KMS-11 (cell line): ENCODE measurements around the gene ADGRG1.

Source experiments
- H2AFZ ChIP-seq: fragments of 200-600 bp; sonication (generic); 2 replicates; pipeline ENCODE4 v1.6.1; 2016; ENCODE audit warnings: antibody characterized with exemption, mixed run types, low read depth
- H3K27ac ChIP-seq: fragments of 200-600 bp; sonication (generic); 2 replicates; pipeline ENCODE4 v1.6.1; 2016; ENCODE audit warnings: mild to moderate bottlenecking, mixed run types
- H3K27me3 ChIP-seq: fragments of 200-600 bp; sonication (generic); 2 replicates; pipeline ENCODE4 v1.6.1; 2017; ENCODE audit warnings: mild to moderate bottlenecking, low read depth, mixed run types, moderate library complexity; ENCODE audit not compliant: insufficient read depth
- H3K36me3 ChIP-seq: fragments of 200-600 bp; sonication (generic); 2 replicates; pipeline ENCODE4 v1.6.1; 2017; ENCODE audit warnings: mild to moderate bottlenecking, mixed run types; ENCODE audit not compliant: insufficient read depth
- H3K4me1 ChIP-seq: fragments of 200-600 bp; sonication (generic); 2 replicates; pipeline ENCODE4 v1.6.1; 2016; ENCODE audit warnings: mild to moderate bottlenecking, low read depth, mixed run types; ENCODE audit not compliant: poor library complexity, severe bottlenecking
- H3K4me2 ChIP-seq: fragments of 200-600 bp; sonication (generic); 2 replicates; pipeline ENCODE4 v1.7.0; 2016; ENCODE audit warnings: mild to moderate bottlenecking, mixed run types
- H3K4me3 ChIP-seq: fragments of 200-600 bp; sonication (generic); IDR thresholded peaks from 2 replicates; pipeline ENCODE4 v1.6.1; 2017; ENCODE audit warnings: low read depth, low read length, mixed read lengths; ENCODE audit not compliant: insufficient read depth
- H3K79me2 ChIP-seq: fragments of 200-600 bp; sonication (generic); 2 replicates; pipeline ENCODE4 v1.6.1; 2016; ENCODE audit warnings: low read depth, mixed run types; ENCODE audit not compliant: insufficient read depth
- H3K9ac ChIP-seq: fragments of 200-600 bp; sonication (generic); 2 replicates; pipeline ENCODE4 v1.6.1; 2016; ENCODE audit warnings: mild to moderate bottlenecking, mixed run types
- H4K20me1 ChIP-seq: fragments of 200-600 bp; sonication (generic); 2 replicates; pipeline ENCODE4 v1.6.1; 2016; ENCODE audit warnings: mild to moderate bottlenecking, mixed run types; ENCODE audit not compliant: insufficient read depth
- CTCF ChIP-seq: fragments of 200-600 bp; sonication (generic); conservative IDR thresholded peaks from 2 replicates; pipeline ENCODE4 v1.6.1; 2017; ENCODE audit warnings: low read depth, mild to moderate bottlenecking, antibody characterized with exemption, low read length, moderate library complexity, mixed read lengths

ADGRG1 gene

GRCh38 chr16:57693550-57693949 lies 65.1 kb downstream of the ADGRG1 start:
- Histone ChIP-seq H3K36me3 (no peaks in the 10 kb centered on the region), H2AFZ (no peak overlapping the region), H4K20me1 (no peaks in the 10 kb centered on the region), H3K9ac (no peak overlapping the region), H3K4me3 (no peak overlapping the region), H3K27ac (no peak overlapping the region), H3K79me2 (no peaks in the 10 kb centered on the region), H3K4me1 (no peaks in the 10 kb centered on the region), H3K27me3 (no peaks in the 10 kb centered on the region), H3K4me2 (no peak overlapping the region)
- TF ChIP-seq CTCF: no peak

- no peaks in the 10 kb centered on the region for H3K27me3 ChIP-seq
- H4K20me1 ChIP-seq: no peaks in the 10 kb centered on the region
- no peak overlapping the region for H2AFZ ChIP-seq
- TF ChIP-seq CTCF: no peak
- H3K4me1 ChIP-seq: no peaks in the 10 kb centered on the region
- H3K36me3 ChIP-seq: no peaks in the 10 kb centered on the region
- H3K4me3 ChIP-seq: no peak overlapping the region
- H3K79me2 ChIP-seq: no peaks in the 10 kb centered on the region
- no peak overlapping the region for H3K9ac ChIP-seq
- H3K4me2 ChIP-seq: no peak overlapping the region
- no peak overlapping the region for H3K27ac ChIP-seq
Observed at GRCh38 chr16:57694231-57694724, 65.8 kb downstream of the ADGRG1 start.

GRCh38 chr16:57694725-57695679 lies 66.6 kb downstream of the ADGRG1 start, which contains the start of gene DRC7:
Gene DRC7, plus strand, starts transcription at chr16:57694806. Its CDS starts 3,144 bp downstream, at chr16:57697950.
- H3K4me3 ChIP-seq: no peak within 1 kb of the TSS
- H2AFZ ChIP-seq: no peak within 1 kb of the TSS
- no peak within 1 kb of the TSS for H3K4me2 ChIP-seq
- no peaks in the 10 kb centered on the region for H3K36me3 ChIP-seq
- TF ChIP-seq CTCF: no peak
- H3K9ac ChIP-seq: no peak within 1 kb of the TSS
- no peaks in the 10 kb centered on the region for H3K79me2 ChIP-seq
- H3K4me1 ChIP-seq: no peaks in the 10 kb centered on the region
- H3K27me3 ChIP-seq: no peaks in the 10 kb centered on the region
- no peak within 1 kb of the TSS for H3K27ac ChIP-seq
- no peaks in the 10 kb centered on the region for H4K20me1 ChIP-seq

GRCh38 chr16:57695680-57696069 lies 67.2 kb downstream of the ADGRG1 start:
- H3K27me3 ChIP-seq: no peaks in the 10 kb centered on the region
- no peaks in the 10 kb centered on the region for H3K4me1 ChIP-seq
- no peak overlapping the region for H3K27ac ChIP-seq
- no peaks in the 10 kb centered on the region for H3K36me3 ChIP-seq
- no peak for TF ChIP-seq CTCF
- H2AFZ ChIP-seq: no peak overlapping the region
- no peaks in the 10 kb centered on the region for H4K20me1 ChIP-seq
- H3K9ac ChIP-seq: no peak overlapping the region
- H3K4me3 ChIP-seq: no peak overlapping the region
- H3K79me2 ChIP-seq: no peaks in the 10 kb centered on the region
- no peak overlapping the region for H3K4me2 ChIP-seq
